Urinary bladder (tissue), 4 donors: ENCODE data around the gene CCNI. TPM values are rescaled to one million over a fixed set of nuclear protein-coding genes. Genes with fewer than 3 reads are reported as not detected.

Experiments used
- DNase-seq: peaks from one replicate; pipeline ENCODE4 v3.0.0-alpha.2; 2015; ENCODE audit errors: extremely low spot score
- H3K27ac ChIP-seq: one replicate; pipeline ENCODE4 v1.5.1; 2013; ENCODE audit warnings: low read depth, mild to moderate bottlenecking, moderate library complexity
- H3K36me3 ChIP-seq: one replicate; pipeline ENCODE4 v1.6.1; 2013; ENCODE audit warnings: mild to moderate bottlenecking, moderate library complexity; ENCODE audit not compliant: insufficient read depth
- H3K4me1 ChIP-seq: one replicate; pipeline ENCODE4 v1.6.1; 2013; ENCODE audit warnings: mild to moderate bottlenecking, moderate library complexity; ENCODE audit not compliant: insufficient read depth
- H3K4me3 ChIP-seq: one replicate; pipeline ENCODE4 v1.5.1; 2013; ENCODE audit warnings: low read depth, low read length
- WGBS: extraction: QIAGEN DNeasy Blood & Tissue Kit; methylation state at CpG from one replicate; pipeline ENCODE4 v1.1.7; 2013; 5-methylcytosine and 5-hydroxymethylcytosine counted together
- polyA plus RNA-seq: library from polyadenylated mRNA; stranded (reverse); fragments of 200-250 nt; gene quantifications from one replicate; pipeline ENCODE4 v1.2.3, GENCODE V29; 2013
- total RNA-seq: library from RNA; depleted of rRNA; stranded (reverse); fragments of >200 nt; gene quantifications from one replicate; pipeline ENCODE4 v1.2.3, GENCODE V29; 2014
- donor health status: healthy with polysubstance abuse.
- donor health status: healthy.

Gene CCNI
- total RNA-seq (249 TPM), polyA plus RNA-seq (232 TPM)

DNA sequence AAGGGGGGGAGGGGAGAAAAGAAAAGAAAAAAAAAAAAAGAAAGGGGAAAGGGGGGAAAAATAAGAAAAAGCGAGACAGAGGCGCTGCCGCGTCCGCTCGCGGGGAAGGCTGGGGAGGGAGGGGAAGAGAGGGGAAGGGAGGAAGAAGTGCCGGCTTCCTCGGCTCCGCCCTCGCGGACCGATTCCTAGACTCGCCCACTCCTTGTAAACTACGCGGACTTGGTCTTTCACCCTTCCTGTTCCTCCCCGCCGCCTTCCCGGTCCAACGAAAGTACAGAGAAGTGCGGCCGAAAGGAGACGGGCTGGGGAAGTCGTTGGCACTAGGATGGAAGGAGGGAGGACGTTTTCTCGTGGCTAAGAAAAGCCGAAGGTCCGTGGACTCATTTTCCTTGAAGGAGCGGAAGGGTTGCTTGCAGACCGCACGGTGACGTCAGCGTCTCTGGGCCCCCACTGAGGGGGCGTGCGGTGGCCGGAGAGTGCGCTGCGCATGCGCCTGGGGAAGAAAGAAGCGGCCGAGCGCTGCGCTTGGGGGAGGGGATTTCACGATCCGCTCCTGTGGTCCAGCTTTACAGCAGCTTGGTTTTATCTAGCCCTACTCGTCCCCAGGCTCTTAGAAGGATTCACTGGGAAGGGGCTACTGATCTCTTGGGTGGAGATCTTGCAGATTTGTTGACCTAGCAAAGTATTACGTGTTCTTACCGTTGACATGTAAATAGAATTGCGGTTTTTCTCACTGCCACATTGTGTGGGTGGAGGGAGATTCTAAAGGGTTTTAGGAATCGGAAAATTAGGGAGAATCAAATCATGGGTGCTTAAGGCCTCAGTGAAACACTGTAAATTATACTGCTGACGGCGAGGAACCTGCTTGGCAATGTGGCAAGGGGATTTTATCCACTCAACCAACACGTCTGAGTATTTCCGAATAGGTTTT lies at the start of gene CCNI:
CCNI (minus strand) TSS at position 121 of the 931 bp plus-strand sequence. CDS start 9,627 bp downstream, outside the sequence.
- peak within 1 kb of the TSS; percentile 100 for H3K27ac ChIP-seq
- under 1% methylated on average over 54 of the region's 54 CpGs for WGBS
- no peaks in the 10 kb centered on the region for H3K36me3 ChIP-seq
- peak within 1 kb of the TSS; percentile 84 for H3K4me3 ChIP-seq
- DNase-seq = peak; percentile 96
- H3K4me1 ChIP-seq = no peaks in the 10 kb centered on the region

DNA sequence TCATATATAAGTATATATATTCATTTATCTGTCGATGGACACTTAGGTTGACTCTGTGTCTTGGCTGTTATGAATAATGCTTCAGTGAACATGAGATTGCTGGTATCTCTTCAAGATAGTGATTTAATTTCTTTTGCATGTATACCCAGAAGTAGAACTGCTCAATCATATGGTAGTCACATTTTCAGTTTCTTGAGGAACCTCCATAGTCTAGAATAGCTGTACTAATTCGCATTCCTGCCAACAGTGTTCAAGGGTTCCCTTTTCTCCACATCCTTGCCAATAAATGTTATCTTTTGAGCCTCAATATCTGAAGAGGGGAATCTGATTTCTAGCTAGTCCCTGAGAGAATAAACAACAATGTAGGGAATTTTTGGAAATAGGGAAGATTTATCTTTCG lies 48.8 kb upstream of the CCNI start:
- Histone ChIP-seq H3K27ac (no peak overlapping the region), H3K4me1 (peaks cover 1% of the 10 kb centered on the region), H3K4me3 (no peak overlapping the region), H3K36me3 (no peaks in the 10 kb centered on the region)
- no peak for DNase-seq
- WGBS = 88% methylated on average over 3 of the region's 3 CpGs

DNA sequence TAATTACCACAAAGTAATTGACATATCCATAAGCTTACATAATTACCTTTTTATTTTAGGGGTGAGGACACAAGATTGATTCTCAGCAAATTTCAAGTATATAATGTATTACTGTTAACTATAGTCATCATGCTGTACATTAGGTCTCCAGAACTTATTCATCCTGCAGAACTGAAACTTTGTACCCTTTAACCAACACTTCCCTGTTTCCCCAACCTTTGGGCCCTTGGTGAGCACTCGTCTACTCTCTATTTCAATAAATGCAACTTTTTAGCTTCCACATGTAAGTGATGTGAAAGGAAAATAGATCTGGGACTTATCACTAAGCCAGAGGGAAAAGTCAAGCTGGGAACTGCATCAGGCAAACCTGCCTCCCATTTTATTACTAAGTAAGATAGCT lies 47.6 kb upstream of the CCNI start:
- no peak for DNase-seq
- WGBS = 82% methylated on average over 1 of the region's 1 CpG
- Histone ChIP-seq H3K4me1 (peaks cover 1% of the 10 kb centered on the region), H3K36me3 (no peaks in the 10 kb centered on the region), H3K27ac (no peak overlapping the region), H3K4me3 (no peak overlapping the region)

DNA sequence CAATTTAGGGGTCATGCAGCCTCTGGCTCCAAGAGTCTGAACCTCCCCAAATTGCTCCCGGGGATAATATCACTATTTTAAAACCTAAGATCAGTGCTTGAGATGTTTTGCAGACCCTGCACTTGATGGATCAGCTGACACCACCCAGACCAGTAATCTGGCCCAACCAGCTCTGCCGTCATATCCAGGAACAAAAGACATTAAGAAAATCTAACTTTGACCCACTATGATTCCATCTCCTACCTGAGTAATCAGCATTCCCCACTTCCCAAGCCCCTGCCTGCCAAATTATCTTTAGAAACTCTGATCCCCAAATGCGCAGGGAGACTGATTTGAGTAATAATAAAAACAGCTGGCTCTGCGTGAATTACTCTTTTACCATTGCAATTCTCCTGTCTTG lies 46.9 kb upstream of the CCNI start:
- DNase-seq = no peak
- 77% methylated on average over 4 of the region's 4 CpGs for WGBS
- no peak overlapping the region for H3K27ac ChIP-seq
- H3K4me1 ChIP-seq = peaks cover 1% of the 10 kb centered on the region
- no peak overlapping the region for H3K4me3 ChIP-seq
- no peaks in the 10 kb centered on the region for H3K36me3 ChIP-seq

GRCh38 chr4:77121736-77122240 lies 46.0 kb upstream of the CCNI start:
- Histone ChIP-seq H3K36me3 (no peaks in the 10 kb centered on the region), H3K27ac (no peak overlapping the region), H3K4me3 (no peak overlapping the region), H3K4me1 (no peaks in the 10 kb centered on the region)
- DNase-seq = no peak
- 47% methylated on average over 5 of the region's 5 CpGs for WGBS

DNA sequence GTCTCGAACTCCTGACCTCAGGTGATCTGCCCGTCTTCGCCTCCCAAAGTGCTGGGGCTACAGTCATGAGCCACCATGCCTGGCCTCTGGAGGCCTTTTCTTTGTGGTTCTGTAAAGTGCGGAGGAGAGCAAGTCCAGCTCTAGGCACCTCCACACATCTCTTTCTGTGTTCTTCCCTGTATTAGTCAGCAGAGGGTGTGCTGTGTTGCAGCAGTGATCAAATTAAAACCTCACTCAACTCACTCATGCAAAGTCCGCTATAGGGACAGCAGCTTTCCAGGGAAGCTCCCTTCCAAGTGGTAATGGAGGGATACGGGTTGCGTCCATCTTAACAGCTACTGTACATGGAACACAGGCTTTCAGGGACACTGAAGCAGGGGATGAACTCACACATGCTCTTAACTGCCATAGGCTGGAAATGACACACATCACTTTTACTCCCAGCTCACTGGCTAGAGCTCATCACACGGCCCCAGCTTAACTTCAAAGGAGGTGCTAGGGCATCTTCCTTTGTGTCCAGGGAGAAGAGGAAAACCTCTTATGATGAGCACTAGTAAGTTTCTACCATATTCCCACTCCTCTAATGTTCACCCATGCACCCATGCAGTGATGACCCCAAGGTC lies 45.2 kb upstream of the CCNI start:
- WGBS = 85% methylated on average over 8 of the region's 8 CpGs
- no peaks in the 10 kb centered on the region for H3K36me3 ChIP-seq

DNA sequence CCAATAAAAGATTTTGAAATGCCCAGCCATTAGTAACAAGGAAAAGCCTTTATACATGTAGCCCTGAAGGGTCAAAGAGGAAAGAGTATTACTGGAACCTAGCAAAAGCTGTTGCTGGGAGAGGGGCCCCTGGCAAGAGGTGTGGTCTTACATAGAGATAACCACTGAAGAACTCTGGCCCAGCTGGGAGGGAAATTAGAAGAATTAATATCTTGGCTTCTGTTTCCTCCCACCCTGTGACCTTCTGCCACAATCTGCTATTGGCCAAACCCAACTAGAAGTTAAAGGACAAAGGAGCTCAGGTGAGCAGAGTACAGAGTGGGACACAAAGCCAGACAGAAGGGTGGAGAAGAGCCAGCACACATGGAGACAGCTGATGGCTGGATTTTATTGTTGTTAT lies 41.9 kb upstream of the CCNI start:
- Histone ChIP-seq H3K4me1 (no peaks in the 10 kb centered on the region), H3K36me3 (no peaks in the 10 kb centered on the region), H3K27ac (no peak overlapping the region), H3K4me3 (no peak overlapping the region)
- DNase-seq = no peak

More for the DNA sequence above, 45.2 kb upstream of the CCNI start:
- no peaks in the 10 kb centered on the region for H3K4me1 ChIP-seq
- no peak overlapping the region for H3K4me3 ChIP-seq
- H3K27ac ChIP-seq = no peak overlapping the region
- no peak for DNase-seq

- no peak overlapping the region for H3K27ac ChIP-seq
- H3K4me3 ChIP-seq = no peak overlapping the region
- 95% methylated on average over 29 of the region's 29 CpGs for WGBS
- no peaks in the 10 kb centered on the region for H3K4me1 ChIP-seq
- no peaks in the 10 kb centered on the region for H3K36me3 ChIP-seq
- no peak for DNase-seq
These were observed 37.3 kb upstream of the CCNI start for GRCh38 chr4:77113069-77113468.

- no peak for DNase-seq
- no peaks in the 10 kb centered on the region for H3K4me1 ChIP-seq
- no peaks in the 10 kb centered on the region for H3K36me3 ChIP-seq
- WGBS = 97% methylated on average over 1 of the region's 1 CpG
- H3K4me3 ChIP-seq = no peak overlapping the region
- H3K27ac ChIP-seq = no peak overlapping the region
These were observed 34.9 kb upstream of the CCNI start for GRCh38 chr4:77110730-77111129.

DNA sequence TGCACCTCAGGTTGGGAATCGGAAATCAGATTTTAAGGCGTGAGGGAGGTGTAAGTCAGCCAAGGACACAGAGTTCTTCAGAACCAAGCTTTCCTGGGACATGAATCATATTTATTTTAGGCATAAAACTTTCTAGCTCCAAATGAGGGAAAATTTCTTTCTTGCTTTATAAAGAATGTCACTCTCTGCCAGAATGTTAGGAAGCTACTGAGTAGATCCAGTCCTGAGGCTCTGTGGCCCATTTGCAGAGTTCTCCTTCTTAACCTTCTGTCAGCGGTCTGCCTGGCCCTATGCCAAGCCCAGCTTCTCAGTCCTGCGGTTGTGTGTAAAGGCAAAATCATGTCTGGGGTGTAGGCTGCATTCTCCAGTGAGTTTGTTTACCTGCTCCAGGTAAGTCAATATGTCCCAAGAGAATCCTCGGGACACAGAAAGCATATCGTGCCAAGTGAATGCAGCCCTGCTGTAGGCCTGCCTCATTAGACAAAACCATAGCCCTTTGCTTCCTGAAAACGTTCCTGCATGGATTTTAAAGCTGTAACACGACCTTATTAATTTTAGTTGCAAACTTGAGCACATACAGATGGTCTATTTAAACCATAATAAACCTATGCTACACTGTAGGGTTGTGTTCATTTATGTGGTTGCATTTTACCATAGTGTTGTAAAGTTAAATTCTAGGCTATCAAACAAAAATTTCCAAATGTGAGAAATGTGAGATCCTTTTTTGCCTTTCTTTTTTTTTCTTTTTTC lies 29.2 kb upstream of the CCNI start:
- WGBS = 15% methylated on average over 8 of the region's 8 CpGs
- H3K4me3 ChIP-seq = no peak overlapping the region

GRCh38 chr4:77104388-77104787 lies 28.6 kb upstream of the CCNI start:
- Histone ChIP-seq H3K27ac (no peak overlapping the region), H3K4me1 (no peaks in the 10 kb centered on the region), H3K4me3 (no peak overlapping the region), H3K36me3 (no peaks in the 10 kb centered on the region)
- no peak for DNase-seq
- WGBS = 93% methylated on average over 1 of the region's 1 CpG

More for the DNA sequence above, 29.2 kb upstream of the CCNI start:
- no peak for DNase-seq
- no peaks in the 10 kb centered on the region for H3K36me3 ChIP-seq
- no peaks in the 10 kb centered on the region for H3K4me1 ChIP-seq
- no peak overlapping the region for H3K27ac ChIP-seq

DNA sequence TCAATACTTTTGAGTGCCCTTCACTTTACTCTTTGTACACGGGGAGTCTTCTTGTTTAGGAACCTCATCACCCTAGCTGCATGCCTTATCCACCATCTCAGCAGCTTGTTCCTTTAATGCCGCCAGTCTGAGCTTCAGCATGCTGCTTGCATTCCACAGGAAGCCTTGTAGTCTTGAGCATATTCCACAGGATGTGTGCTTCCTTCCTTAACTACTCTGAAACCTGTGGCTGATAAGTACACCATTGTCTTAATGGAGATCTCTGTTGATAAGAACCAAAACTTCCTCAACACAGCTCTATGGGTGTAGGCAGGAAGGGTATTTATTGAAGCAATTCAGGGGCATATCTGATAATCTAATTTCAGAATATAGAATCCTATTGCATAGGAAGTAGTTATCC lies 24.4 kb upstream of the CCNI start:
- Histone ChIP-seq H3K4me1 (no peaks in the 10 kb centered on the region), H3K4me3 (no peak overlapping the region), H3K27ac (no peak overlapping the region), H3K36me3 (no peaks in the 10 kb centered on the region)
- WGBS = 39% methylated on average over 2 of the region's 2 CpGs
- no peak for DNase-seq

DNA sequence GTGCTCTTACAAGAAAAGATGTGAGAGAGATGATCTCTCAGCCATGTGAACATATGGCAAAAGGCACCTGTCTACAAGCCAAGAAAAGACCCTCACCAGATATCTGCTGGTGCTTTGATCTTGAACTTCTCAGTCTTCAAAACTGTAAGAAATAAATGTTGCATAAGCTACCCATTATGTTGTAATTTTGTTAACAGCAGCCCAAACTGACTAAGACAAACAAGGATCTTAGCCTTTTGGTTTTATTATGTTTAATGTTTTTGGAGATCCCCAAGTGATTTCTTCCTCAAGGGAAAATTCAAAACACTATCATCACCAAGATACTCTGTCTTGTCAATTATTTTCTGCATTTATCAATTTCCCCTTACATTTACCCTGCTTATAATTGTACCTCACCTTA lies 21.8 kb upstream of the CCNI start:
- H3K27ac ChIP-seq = no peak overlapping the region
- no peaks in the 10 kb centered on the region for H3K4me1 ChIP-seq
- no peaks in the 10 kb centered on the region for H3K36me3 ChIP-seq
- DNase-seq = no peak
- no peak overlapping the region for H3K4me3 ChIP-seq
